ENCODE data around the gene NDUFAF7. TPM values are rescaled to one million over a fixed set of nuclear protein-coding genes. Genes with fewer than 3 reads are reported as not detected.
"Not testable (repeated sequence)": the region's sequence is repeated elsewhere in the genome, so short reads cannot be mapped to it uniquely, and the experiment has no call there.

NDUFAF7 gene
- total RNA-seq, 2 donors from 2014 or later = 15.2 to 22.3 TPM

DNA sequence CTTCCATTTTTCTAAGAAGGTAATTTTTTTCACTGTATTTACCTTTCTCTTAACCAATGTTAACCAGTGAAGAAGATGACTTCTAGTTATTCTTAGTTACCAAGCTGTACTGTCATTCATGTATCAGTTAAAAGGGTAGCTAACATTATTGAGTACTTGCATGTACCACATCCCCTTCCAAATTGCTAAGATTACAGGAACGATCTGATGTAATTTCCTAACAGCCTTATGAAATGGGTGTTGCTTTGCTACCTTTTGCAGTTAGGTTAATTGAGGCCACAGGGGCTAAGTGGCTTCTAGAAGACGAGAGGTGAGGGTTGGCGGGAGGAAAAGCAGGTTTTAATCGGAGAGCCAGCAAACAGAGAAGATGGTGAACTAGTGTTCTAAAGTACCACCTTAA, 41.2 kb upstream of the NDUFAF7 start:
- Histone ChIP-seq H3K27me3 (replicated peaks; ENCODE audit: insufficient read depth) (no peaks in the 10 kb centered on the region), H3K4me3 (no peak overlapping the region), H3K36me3 (no peaks in the 10 kb centered on the region), H3K27ac (no peak overlapping the region), H3K4me1 (ENCODE audit: control insufficient read depth in 1 of 2, low read depth in 2 of 2) (peaks cover 0 to 4% of the 10 kb centered on the region in 2 donors), H3K9me3 (no peaks in the 10 kb centered on the region)
- DNase-seq (ENCODE audit: low spot score) (no peak), ATAC-seq (ENCODE audit: insufficient number of reproducible peaks, low FRiP score, low read depth) (no peak)
- TF ChIP-seq, protein P1, sequence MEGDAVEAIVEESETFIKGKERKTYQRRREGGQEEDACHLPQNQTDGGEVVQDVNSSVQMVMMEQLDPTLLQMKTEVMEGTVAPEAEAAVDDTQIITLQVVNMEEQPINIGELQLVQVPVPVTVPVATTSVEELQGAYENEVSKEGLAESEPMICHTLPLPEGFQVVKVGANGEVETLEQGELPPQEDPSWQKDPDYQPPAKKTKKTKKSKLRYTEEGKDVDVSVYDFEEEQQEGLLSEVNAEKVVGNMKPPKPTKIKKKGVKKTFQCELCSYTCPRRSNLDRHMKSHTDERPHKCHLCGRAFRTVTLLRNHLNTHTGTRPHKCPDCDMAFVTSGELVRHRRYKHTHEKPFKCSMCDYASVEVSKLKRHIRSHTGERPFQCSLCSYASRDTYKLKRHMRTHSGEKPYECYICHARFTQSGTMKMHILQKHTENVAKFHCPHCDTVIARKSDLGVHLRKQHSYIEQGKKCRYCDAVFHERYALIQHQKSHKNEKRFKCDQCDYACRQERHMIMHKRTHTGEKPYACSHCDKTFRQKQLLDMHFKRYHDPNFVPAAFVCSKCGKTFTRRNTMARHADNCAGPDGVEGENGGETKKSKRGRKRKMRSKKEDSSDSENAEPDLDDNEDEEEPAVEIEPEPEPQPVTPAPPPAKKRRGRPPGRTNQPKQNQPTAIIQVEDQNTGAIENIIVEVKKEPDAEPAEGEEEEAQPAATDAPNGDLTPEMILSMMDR (IDR thresholded peaks at IDR 0.05) = no peak

DNA sequence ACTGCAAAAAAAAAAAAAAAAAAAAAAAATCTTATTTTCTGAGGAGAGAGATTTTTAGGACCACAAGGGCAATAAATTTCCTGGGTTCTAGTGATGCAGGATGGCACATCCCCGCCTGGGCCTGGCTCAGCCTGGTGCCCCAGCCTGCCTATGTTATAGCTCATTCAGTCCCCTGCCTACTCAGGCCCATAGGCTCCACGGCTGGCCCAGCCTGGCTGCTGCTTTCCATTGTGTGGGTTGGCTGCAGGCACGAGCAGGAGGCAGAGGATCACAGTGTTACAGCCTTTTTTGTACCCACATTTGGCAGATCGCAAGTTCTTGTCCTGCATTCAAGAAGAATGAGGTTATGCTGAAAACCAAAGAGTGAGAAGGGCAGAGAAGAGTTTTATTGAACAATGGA, 40.2 kb upstream of the NDUFAF7 start:
- Histone ChIP-seq H3K9me3 (no peaks in the 10 kb centered on the region), H3K27me3 (replicated peaks; ENCODE audit: insufficient read depth) (no peaks in the 10 kb centered on the region), H3K4me1 (ENCODE audit: control insufficient read depth in 1 of 2, low read depth in 2 of 2) (peaks cover 0 to 7% of the 10 kb centered on the region in 2 donors), H3K27ac (no peak overlapping the region), H3K36me3 (no peaks in the 10 kb centered on the region), H3K4me3 (no peak overlapping the region)
- DNase-seq (ENCODE audit: low spot score) = no peak
- ATAC-seq (ENCODE audit: insufficient number of reproducible peaks, low FRiP score, low read depth) = no peak
- TF ChIP-seq, protein P1 (IDR thresholded peaks at IDR 0.05) = no peak

DNA sequence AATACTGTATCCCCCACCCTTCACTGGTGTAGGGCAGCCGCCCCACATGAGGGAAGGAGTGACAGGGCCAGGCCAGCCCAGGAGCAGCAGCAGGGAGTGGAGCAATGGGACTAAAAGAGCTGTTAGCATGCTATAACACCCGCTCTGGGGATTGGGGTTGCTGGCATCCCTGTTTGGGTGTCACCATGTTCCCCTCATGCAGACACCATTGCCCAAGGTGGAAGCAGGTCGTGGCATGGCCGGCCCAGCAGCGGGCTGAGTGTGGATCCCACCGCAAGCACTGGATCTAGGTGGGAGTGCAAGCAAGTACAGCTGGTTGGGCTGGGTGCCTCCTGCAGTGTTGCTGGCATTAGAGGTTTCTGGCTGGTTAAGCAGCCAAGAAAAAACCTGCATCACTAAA, 39.7 kb upstream of the NDUFAF7 start:
- no peak for ATAC-seq (ENCODE audit: insufficient number of reproducible peaks, low FRiP score, low read depth)
- H3K27ac ChIP-seq = no peak overlapping the region
- H3K27me3 ChIP-seq (replicated peaks; ENCODE audit: insufficient read depth) = no peaks in the 10 kb centered on the region
- no peak for DNase-seq (ENCODE audit: low spot score)
- H3K36me3 ChIP-seq = no peaks in the 10 kb centered on the region
- H3K9me3 ChIP-seq = no peaks in the 10 kb centered on the region
- TF ChIP-seq, protein P1 (IDR thresholded peaks at IDR 0.05) = no peak
- no peak overlapping the region for H3K4me3 ChIP-seq
- H3K4me1 ChIP-seq (ENCODE audit: control insufficient read depth in 1 of 2, low read depth in 2 of 2) = peaks cover 0 to 7% of the 10 kb centered on the region in 2 donors

GRCh38 chr2:37192551-37192950, 38.9 kb upstream of the NDUFAF7 start:
- TF ChIP-seq, protein P1 (IDR thresholded peaks at IDR 0.05) = no peak

DNA sequence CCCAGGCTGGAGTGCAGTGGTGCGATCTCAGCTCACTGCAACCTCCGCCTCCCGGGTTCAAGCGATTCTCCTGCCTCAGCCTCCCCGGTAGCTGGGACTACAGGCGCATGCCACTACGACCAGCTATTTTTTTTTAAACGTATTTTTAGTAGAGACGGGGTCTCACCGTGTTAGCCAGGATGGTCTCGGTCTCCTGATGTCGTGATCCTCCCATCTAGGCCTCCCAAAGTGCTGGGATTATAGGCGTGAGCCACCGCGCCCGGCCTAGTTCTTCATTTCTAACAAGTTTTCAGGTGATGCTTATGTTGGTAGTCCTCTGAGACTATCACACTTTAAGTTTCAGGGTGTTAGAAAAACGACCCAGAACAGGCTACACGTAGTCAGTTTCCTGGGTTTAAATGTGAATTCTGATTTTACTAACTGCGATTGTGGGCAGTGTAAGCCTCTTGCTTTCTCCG, 35.6 kb upstream of the NDUFAF7 start:
- Histone ChIP-seq H3K4me3 (peak overlapping the region; percentile 74), H3K27ac (peak overlapping the region; percentile 83), H3K4me1 (ENCODE audit: control insufficient read depth in 1 of 2, low read depth in 2 of 2) (peaks cover 12 to 18% of the 10 kb centered on the region in 2 donors)
- not testable (repeated sequence) for H3K36me3 ChIP-seq; H3K9me3 ChIP-seq; DNase-seq (ENCODE audit: low spot score); H3K27me3 ChIP-seq (replicated peaks; ENCODE audit: insufficient read depth)
- peak; percentile 16 for ATAC-seq (ENCODE audit: insufficient number of reproducible peaks, low FRiP score, low read depth)

More at GRCh38 chr2:37192551-37192950, 38.9 kb upstream of the NDUFAF7 start:
- Histone ChIP-seq H3K27me3 (replicated peaks; ENCODE audit: insufficient read depth) (no peaks in the 10 kb centered on the region), H3K27ac (no peak overlapping the region), H3K36me3 (no peaks in the 10 kb centered on the region), H3K4me3 (no peak overlapping the region), H3K4me1 (ENCODE audit: control insufficient read depth in 1 of 2, low read depth in 2 of 2) (peaks cover 5 to 13% of the 10 kb centered on the region in 2 donors), H3K9me3 (no peaks in the 10 kb centered on the region)
- DNase-seq (ENCODE audit: low spot score) (no peak), ATAC-seq (ENCODE audit: insufficient number of reproducible peaks, low FRiP score, low read depth) (no peak)

Data from thoracic aorta (tissue), 2 donors.